ENCODE measurements around the gene PRKCA.

Gene PRKCA

GRCh38 chr17:66538776-66539175, 236.4 kb downstream of the PRKCA start:
- DNase-seq (ENCODE audit: low read depth in 1 of 2, low spot score in 1 of 2): no peak

- no peak for DNase-seq (ENCODE audit: low read depth in 1 of 2, low spot score in 1 of 2)
Observed at GRCh38 chr17:66540131-66540781, 237.8 kb downstream of the PRKCA start.

GRCh38 chr17:66541461-66542128, 239.2 kb downstream of the PRKCA start:
- no peak for DNase-seq (ENCODE audit: low read depth in 1 of 2, low spot score in 1 of 2)

GRCh38 chr17:66542129-66542966, 239.9 kb downstream of the PRKCA start:
- DNase-seq (ENCODE audit: low read depth in 1 of 2, low spot score in 1 of 2): no peak

GRCh38 chr17:66542967-66543520, 240.6 kb downstream of the PRKCA start:
- no peak for DNase-seq (ENCODE audit: low read depth in 1 of 2, low spot score in 1 of 2)

GRCh38 chr17:66543526-66543925, 241.1 kb downstream of the PRKCA start:
- no peak for DNase-seq (ENCODE audit: low read depth in 1 of 2, low spot score in 1 of 2)

GRCh38 chr17:66545918-66546317, 243.5 kb downstream of the PRKCA start:
- DNase-seq (ENCODE audit: low read depth in 1 of 2, low spot score in 1 of 2): no peak

- DNase-seq (ENCODE audit: low read depth in 1 of 2, low spot score in 1 of 2): no peak
Observed at GRCh38 chr17:66547151-66547865, 244.9 kb downstream of the PRKCA start.

- no peak for DNase-seq (ENCODE audit: low read depth in 1 of 2, low spot score in 1 of 2)
Observed at GRCh38 chr17:66548158-66548557, 245.7 kb downstream of the PRKCA start.

- no peak for DNase-seq (ENCODE audit: low read depth in 1 of 2, low spot score in 1 of 2)
Observed at GRCh38 chr17:66548659-66549310, 246.4 kb downstream of the PRKCA start.

- DNase-seq (ENCODE audit: low read depth in 1 of 2, low spot score in 1 of 2): no peak
Observed at GRCh38 chr17:66549311-66549704, 246.9 kb downstream of the PRKCA start.

GRCh38 chr17:66549731-66550207, 247.4 kb downstream of the PRKCA start:
- DNase-seq (ENCODE audit: low read depth in 1 of 2, low spot score in 1 of 2): no peak

GRCh38 chr17:66551839-66552238, 249.4 kb downstream of the PRKCA start:
- no peak for DNase-seq (ENCODE audit: low read depth in 1 of 2, low spot score in 1 of 2)

- DNase-seq (ENCODE audit: low read depth in 1 of 2, low spot score in 1 of 2): no peak
Observed at GRCh38 chr17:66552371-66552770, 250.0 kb downstream of the PRKCA start.

- DNase-seq (ENCODE audit: low read depth in 1 of 2, low spot score in 1 of 2): no peak
Observed at GRCh38 chr17:66555605-66556004, 253.2 kb downstream of the PRKCA start.

GRCh38 chr17:66557200-66557599, 254.8 kb downstream of the PRKCA start:
- DNase-seq (ENCODE audit: low read depth in 1 of 2, low spot score in 1 of 2): no peak

GRCh38 chr17:66557886-66558285, 255.5 kb downstream of the PRKCA start:
- DNase-seq (ENCODE audit: low read depth in 1 of 2, low spot score in 1 of 2): no peak

- no peak for DNase-seq (ENCODE audit: low read depth in 1 of 2, low spot score in 1 of 2)
Observed at GRCh38 chr17:66560691-66561090, 258.3 kb downstream of the PRKCA start.

- DNase-seq (ENCODE audit: low read depth in 1 of 2, low spot score in 1 of 2): no peak
Observed at GRCh38 chr17:66562119-66562518, 259.7 kb downstream of the PRKCA start.

GRCh38 chr17:66564992-66565465, 262.6 kb downstream of the PRKCA start:
- DNase-seq (ENCODE audit: low read depth in 1 of 2, low spot score in 1 of 2): no peak
